Stimulated activated CD4-positive, alpha-beta T cell treated with anti-CD3 and anti-CD28 coated beads, Interleukin-4, amount 100 ng/mL, for 1 hour (primary cell): ENCODE data around the gene PRKN.
"Not testable (repeated sequence)": the region's sequence is repeated elsewhere in the genome, so short reads cannot be mapped to it uniquely, and the experiment has no call there.

Experiments
- DNase-seq: peaks from one replicate; pipeline ENCODE4 v3.0.0-alpha.2; 2020

The PRKN gene

GRCh38 chr6:161829291-161829729 is 898.3 kb downstream of the PRKN start:
- DNase-seq, result no peak

- DNase-seq, result no peak
These were observed 899.2 kb downstream of the PRKN start for GRCh38 chr6:161828355-161828754.

- DNase-seq, result no peak
These were observed 901.1 kb downstream of the PRKN start for GRCh38 chr6:161826512-161826911.

GRCh38 chr6:161822204-161822603 is 905.4 kb downstream of the PRKN start:
- DNase-seq, result not testable (repeated sequence)

GRCh38 chr6:161817881-161818280 is 909.7 kb downstream of the PRKN start:
- DNase-seq, result no peak

GRCh38 chr6:161815965-161816364 is 911.6 kb downstream of the PRKN start:
- DNase-seq, result no peak

- no peak for DNase-seq
These were observed 914.4 kb downstream of the PRKN start for GRCh38 chr6:161813156-161813555.

- DNase-seq, result no peak
These were observed 917.6 kb downstream of the PRKN start for GRCh38 chr6:161809971-161810370.

GRCh38 chr6:161804838-161805237 is 922.7 kb downstream of the PRKN start:
- no peak for DNase-seq

GRCh38 chr6:161803131-161803530 is 924.4 kb downstream of the PRKN start:
- no peak for DNase-seq

GRCh38 chr6:161802231-161802630 is 925.3 kb downstream of the PRKN start:
- DNase-seq, result no peak

- no peak for DNase-seq
These were observed 928.6 kb downstream of the PRKN start for GRCh38 chr6:161798844-161799394.

- DNase-seq, result no peak
These were observed 930.9 kb downstream of the PRKN start for GRCh38 chr6:161796681-161797080.

- DNase-seq, result no peak
These were observed 934.6 kb downstream of the PRKN start for GRCh38 chr6:161792851-161793493.

GRCh38 chr6:161788531-161788930 is 939.0 kb downstream of the PRKN start:
- DNase-seq, result no peak

GRCh38 chr6:161772176-161772575 is 955.4 kb downstream of the PRKN start:
- DNase-seq, result no peak

- no peak for DNase-seq
These were observed 965.6 kb downstream of the PRKN start for GRCh38 chr6:161761966-161762365.

GRCh38 chr6:161755080-161755479 is 972.5 kb downstream of the PRKN start:
- no peak for DNase-seq

- no peak for DNase-seq
These were observed 976.9 kb downstream of the PRKN start for GRCh38 chr6:161750686-161751085.

GRCh38 chr6:161749576-161749975 is 978.0 kb downstream of the PRKN start:
- no peak for DNase-seq

GRCh38 chr6:161748535-161749416 is 978.8 kb downstream of the PRKN start:
- peak; percentile 5 for DNase-seq

- no peak for DNase-seq
These were observed 980.1 kb downstream of the PRKN start for GRCh38 chr6:161747506-161747905.

- DNase-seq, result no peak
These were observed 981.9 kb downstream of the PRKN start for GRCh38 chr6:161745594-161746141.

GRCh38 chr6:161745128-161745527 is 982.4 kb downstream of the PRKN start:
- no peak for DNase-seq
